BE2C (cell line): ENCODE results near the gene PAX3.

Source experiments
- DNase-seq: peaks from one replicate; pipeline ENCODE4 v3.0.0-alpha.2; 2020
- H3K27me3 ChIP-seq: fragments of 250-450 bp; sonication (Bioruptor Pico); 2 replicates; pipeline ENCODE4 v1.5.1; 2020; ENCODE audit warnings: mild to moderate bottlenecking
- H3K36me3 ChIP-seq: fragments of 250-450 bp; sonication (Bioruptor Pico); 2 replicates; pipeline ENCODE4 v1.5.1; 2020; ENCODE audit warnings: mild to moderate bottlenecking
- H3K4me1 ChIP-seq: fragments of 250-450 bp; sonication (Bioruptor Pico); 2 replicates; pipeline ENCODE4 v1.5.1; 2020
- H3K4me3 ChIP-seq: 2 replicates; pipeline ENCODE4 v1.5.1; 2011; ENCODE audit warnings: low read depth, low read length
- H3K9me3 ChIP-seq: fragments of 250-450 bp; sonication (Bioruptor Pico); 2 replicates; pipeline ENCODE4 v1.5.1; 2020
- CTCF ChIP-seq: IDR thresholded peaks from 2 replicates; pipeline ENCODE4 v1.5.1; 2012; ENCODE audit warnings: mild to moderate bottlenecking, low read depth, low read length

The PAX3 gene

GRCh38 chr2:222242532-222242931, 56.3 kb downstream of the PAX3 start:
- Histone ChIP-seq H3K27me3 (peaks cover 65% of the 10 kb centered on the region), H3K4me1 (no peaks in the 10 kb centered on the region), H3K9me3 (no peaks in the 10 kb centered on the region), H3K36me3 (no peaks in the 10 kb centered on the region), H3K4me3 (no peak overlapping the region)
- no peak for DNase-seq
- TF ChIP-seq CTCF = no peak

- Histone ChIP-seq H3K4me3 (no peak overlapping the region), H3K4me1 (no peaks in the 10 kb centered on the region), H3K36me3 (no peaks in the 10 kb centered on the region), H3K27me3 (peaks cover 77% of the 10 kb centered on the region), H3K9me3 (no peaks in the 10 kb centered on the region)
- TF ChIP-seq CTCF = no peak
- no peak for DNase-seq
These were observed 57.5 kb downstream of the PAX3 start for GRCh38 chr2:222241128-222241870.

- no peaks in the 10 kb centered on the region for H3K4me1 ChIP-seq
- no peak for DNase-seq
- no peak for TF ChIP-seq CTCF
- no peak overlapping the region for H3K4me3 ChIP-seq
- H3K36me3 ChIP-seq = no peaks in the 10 kb centered on the region
- no peaks in the 10 kb centered on the region for H3K9me3 ChIP-seq
- peaks cover 74% of the 10 kb centered on the region for H3K27me3 ChIP-seq
These were observed 58.1 kb downstream of the PAX3 start for GRCh38 chr2:222240676-222241049.

GRCh38 chr2:222239945-222240675, 58.7 kb downstream of the PAX3 start:
- Histone ChIP-seq H3K27me3 (peaks cover 74% of the 10 kb centered on the region), H3K4me3 (no peak overlapping the region), H3K36me3 (no peaks in the 10 kb centered on the region), H3K4me1 (no peaks in the 10 kb centered on the region), H3K9me3 (no peaks in the 10 kb centered on the region)
- TF ChIP-seq CTCF = no peak
- no peak for DNase-seq

- Histone ChIP-seq H3K27me3 (peaks cover 74% of the 10 kb centered on the region), H3K4me3 (no peak overlapping the region)
- no peak for TF ChIP-seq CTCF
These were observed 59.7 kb downstream of the PAX3 start for GRCh38 chr2:222239091-222239490.

GRCh38 chr2:222238072-222238471, 60.7 kb downstream of the PAX3 start:
- H3K9me3 ChIP-seq = no peaks in the 10 kb centered on the region
- peaks cover 72% of the 10 kb centered on the region for H3K27me3 ChIP-seq
- DNase-seq = no peak

More at GRCh38 chr2:222239091-222239490, 59.7 kb downstream of the PAX3 start:
- H3K4me1 ChIP-seq = no peaks in the 10 kb centered on the region
- no peaks in the 10 kb centered on the region for H3K9me3 ChIP-seq
- DNase-seq = no peak
- no peaks in the 10 kb centered on the region for H3K36me3 ChIP-seq

More at GRCh38 chr2:222238072-222238471, 60.7 kb downstream of the PAX3 start:
- Histone ChIP-seq H3K4me1 (no peaks in the 10 kb centered on the region), H3K36me3 (no peaks in the 10 kb centered on the region), H3K4me3 (no peak overlapping the region)
- TF ChIP-seq CTCF = no peak
